Left ventricle myocardium superior (tissue), 1 donor: Measurements from ENCODE around the gene SMPD2. TPM values are rescaled to one million over a fixed set of nuclear protein-coding genes. Genes with fewer than 3 reads are reported as not detected.

Experiments
- ATAC-seq: fragments of 200-7000 bp; cut with Tn5 transposase; one replicate; pipeline ENCODE4 v1.9.1; 2020; ENCODE audit warnings: mild to moderate bottlenecking, moderate library complexity
- DNase-seq: peaks from one replicate; pipeline ENCODE4 v3.0.0-alpha.2; 2020
- intact Hi-C: fragments of 100-400 bp; cut with micrococcal nuclease; formaldehyde crosslinking; loops from one replicate; pipeline ENCODE4 v1.11.0; 2022
- total RNA-seq: library from RNA; stranded (reverse); fragmentation: NEBNext Ultra II Directional; extraction: Animal tissue kit (Norgen Biotek cat#: 25700); gene quantifications from one replicate; pipeline ENCODE4 v1.2.1, GENCODE V29; 2021
- donor health status: DM: no; HTN: yes; CAD: no; lungs with severe emphysema.

SMPD2 gene
- total RNA-seq, 1 donor from 2014 or later: 5.7 TPM

DNA sequence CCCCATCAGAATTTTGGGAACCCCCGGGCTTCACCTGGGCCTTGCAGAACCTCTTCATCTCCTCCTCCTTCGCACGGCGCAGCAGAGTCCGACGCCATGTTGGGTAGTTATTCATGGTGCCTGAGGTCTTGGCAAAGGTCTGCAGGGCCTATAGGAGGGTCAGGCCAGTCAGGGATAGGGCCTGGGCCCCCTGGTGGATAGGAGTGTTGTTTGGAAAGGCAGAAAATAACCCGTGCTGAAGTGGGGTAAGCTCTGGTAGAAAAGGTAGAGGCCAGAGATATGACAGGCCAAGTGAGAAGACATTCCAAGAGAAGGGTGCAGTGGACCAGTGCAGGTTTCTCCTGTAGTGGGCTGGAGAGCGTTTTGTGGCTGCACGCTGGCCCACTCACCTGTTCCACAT lies 4.9 kb downstream of the SMPD2 start:
- intact Hi-C loops: no loop called here
- ATAC-seq (no peak), DNase-seq (no peak)

DNA sequence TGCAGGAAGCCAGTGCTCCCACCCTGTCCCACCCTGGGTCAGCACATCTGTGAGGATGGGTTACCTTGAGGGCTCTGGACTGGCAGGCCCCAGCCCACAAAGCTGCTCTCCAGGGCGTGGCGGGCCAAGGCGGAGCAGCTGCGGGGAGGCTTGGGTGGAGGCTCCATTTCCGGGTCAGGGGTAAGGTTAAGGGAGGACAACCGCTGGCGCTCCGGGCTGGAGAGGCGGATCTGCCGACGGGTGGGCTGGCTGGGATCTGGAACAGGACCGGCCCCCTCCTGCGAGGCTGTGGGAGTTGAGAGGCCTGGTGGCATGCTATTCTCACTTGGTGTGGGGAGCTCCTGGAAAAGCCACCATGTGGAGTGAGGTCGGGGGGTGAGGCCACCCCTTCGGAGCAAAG lies 5.5 kb downstream of the SMPD2 start:
- ATAC-seq (no peak), DNase-seq (no peak)
- intact Hi-C loops: no loop called here

DNA sequence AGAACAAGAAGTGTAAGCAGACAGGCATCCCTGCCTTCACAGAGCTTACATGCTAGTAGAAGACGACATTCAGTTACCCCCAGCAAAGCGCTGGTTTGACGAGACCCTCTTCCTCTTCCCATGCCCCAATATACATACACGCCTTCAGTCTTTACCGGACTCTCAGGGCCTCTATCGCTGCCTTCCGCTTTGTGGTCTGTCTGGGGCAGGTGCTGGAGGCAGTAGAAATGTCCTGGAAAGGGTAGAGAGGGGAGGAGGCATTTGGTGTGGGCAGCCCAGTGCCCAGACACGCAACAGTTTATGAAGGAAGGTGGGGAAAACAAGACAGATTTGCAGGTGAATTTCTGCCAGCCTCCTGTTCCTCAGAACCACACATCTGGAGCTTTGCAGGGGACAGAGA lies 6.0 kb downstream of the SMPD2 start:
- ATAC-seq (no peak), DNase-seq (no peak)
- intact Hi-C loops: no loop called here

DNA sequence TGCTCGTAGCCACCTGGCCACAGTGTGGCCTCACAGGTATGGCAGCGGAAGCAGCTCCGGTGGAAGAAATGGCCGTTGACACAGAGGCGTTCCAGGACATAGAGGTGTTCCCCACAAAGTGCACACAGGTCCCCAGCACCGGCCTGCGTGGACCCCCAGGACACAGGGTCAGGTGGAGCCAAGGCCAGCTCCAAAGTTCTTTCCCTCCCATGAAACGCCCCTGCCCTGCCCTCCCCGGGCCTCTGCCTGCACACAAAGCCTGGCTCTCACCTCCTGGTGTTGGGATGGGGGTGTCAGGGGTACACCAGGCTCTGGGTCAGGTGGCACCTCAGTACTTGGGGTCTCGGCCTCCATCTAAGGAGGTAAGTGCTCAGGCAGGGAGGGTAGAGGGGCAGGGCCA lies 6.6 kb downstream of the SMPD2 start:
- DNase-seq (no peak), ATAC-seq (no peak)
- intact Hi-C loops: no loop called here

DNA sequence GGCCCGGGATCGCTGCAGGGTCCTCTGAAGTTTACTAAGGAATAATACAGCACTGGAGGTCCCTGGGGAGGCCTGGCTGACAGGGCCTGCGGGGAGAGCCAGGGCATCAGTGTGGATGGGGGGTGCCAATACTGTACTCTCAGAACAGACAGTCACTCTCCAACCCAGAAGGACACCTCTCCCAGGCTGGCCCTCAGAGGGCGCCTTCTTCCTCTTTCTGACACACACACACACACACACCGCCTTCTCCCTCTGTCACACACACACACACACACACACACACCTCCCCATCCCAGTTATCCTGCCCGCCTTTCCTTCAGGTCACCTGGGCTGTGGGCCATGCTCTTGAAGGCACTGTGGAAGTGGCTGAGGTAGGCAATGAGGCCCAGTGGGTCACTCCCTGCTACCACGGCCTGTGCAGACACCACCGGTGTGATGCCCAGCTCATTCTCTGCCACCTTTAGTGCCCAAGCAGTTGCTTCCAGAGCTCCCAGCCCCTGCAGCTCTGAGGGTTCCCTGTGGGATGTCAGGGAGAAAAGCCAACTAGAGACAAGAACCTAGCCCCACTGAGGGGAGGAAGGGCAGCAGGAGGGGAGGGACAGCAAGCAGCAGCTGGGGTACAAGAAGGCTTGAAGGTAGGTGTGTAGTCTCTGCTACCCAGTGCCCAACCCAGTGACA lies 7.5 kb downstream of the SMPD2 start:
- intact Hi-C loops: no loop called here
- no peak for ATAC-seq
- no peak for DNase-seq

DNA sequence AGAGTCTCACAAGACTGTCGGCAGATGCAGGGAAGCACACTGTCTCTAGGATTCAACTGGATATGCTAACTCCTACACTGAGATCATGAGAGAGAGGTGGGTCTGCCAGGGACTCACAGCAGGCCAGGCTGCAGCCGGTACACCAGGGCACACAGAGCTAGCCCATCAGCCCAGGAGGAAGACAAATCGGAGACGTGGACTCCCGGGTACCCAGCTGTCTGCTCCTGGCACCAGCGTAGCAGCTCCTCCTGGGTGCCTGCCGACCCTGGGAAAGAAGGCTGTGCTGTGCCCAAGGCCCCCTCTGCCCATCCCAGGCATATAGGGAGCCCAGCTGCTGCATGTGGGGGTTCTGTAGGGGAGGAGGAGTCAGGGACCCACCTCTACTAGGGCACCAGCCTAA lies 8.1 kb downstream of the SMPD2 start:
- intact Hi-C loops: no loop called here
- ATAC-seq (no peak), DNase-seq (no peak)

DNA sequence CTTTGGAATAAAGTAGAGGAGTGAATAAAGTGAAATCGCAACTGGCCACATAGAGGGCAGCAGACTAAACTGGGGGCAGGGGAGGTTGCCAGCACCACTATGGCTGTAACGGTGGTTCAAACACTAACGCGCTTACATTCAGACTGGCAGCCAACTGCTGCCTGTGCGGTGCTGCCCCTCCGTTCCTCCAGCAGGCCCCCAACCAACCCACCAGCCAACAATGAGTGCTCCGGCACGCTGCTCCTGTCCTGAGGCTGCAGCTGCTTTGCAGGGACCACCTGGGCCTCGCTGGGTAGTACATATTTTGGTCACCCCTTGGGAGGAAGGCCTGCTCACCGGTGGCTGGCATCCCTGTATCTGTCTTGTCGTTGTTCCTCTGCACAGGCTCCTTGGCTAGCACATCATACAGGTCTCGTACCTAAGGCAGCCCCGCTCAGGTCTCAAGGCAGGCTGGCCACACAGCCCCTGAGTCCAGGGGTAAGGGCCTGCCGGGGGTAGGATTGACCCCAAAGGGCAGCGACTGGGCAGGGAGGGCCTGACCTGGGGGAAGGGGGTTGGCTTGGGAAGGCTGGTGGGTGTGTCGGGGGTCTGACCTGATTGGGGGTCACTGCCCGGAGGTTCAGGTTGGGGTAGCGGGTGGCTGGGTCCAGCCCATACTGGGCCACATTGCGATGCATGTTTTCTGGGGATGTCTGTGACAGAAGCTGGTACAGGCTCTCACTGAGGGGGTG lies 8.7 kb downstream of the SMPD2 start:
- ATAC-seq (no peak), DNase-seq (no peak)
- intact Hi-C loops: no loop called here

DNA sequence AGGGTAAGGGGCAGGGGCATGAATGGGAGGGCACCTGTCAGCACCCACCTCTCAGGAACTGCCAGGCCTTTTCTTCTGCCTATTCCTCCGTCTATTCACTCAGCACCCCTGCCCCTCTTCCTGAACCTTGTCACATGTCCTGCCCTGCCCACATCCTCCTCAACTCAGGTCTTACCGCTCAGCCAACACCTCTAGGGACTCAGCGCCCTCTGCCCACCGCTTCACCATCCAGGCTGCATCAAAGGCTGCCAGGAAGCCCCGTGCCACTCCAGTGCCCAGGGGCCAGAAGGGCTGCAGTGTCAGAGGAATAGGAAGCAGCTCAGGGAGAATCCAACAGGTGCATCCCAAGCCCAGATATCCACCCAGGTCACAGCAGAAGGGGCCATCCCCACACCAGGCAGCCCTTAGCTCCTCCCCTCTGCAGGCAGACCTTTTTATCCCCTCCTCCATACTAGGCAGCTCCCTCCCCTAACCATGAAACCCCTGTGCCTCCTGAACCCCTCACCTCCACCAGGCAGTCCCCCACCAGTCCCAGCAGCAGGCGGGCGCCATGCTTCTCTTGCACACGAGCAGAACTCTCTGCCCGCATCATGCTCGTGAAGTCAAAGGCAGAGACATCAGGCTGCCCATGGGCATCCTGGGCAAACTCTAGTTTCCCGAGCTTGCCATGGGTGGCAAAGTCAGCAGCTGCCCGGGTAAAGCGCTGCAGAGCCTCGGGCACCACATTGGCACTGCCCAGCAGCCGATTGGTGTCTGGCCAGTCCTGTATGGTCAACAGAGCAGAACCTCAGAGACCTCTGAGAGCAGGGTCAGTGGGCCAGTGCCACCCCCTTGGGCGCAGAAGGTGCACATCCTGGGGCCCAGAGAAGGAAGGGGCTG lies 9.5 kb downstream of the SMPD2 start:
- ATAC-seq: no peak
- DNase-seq: no peak
- intact Hi-C loops: no loop called here

DNA sequence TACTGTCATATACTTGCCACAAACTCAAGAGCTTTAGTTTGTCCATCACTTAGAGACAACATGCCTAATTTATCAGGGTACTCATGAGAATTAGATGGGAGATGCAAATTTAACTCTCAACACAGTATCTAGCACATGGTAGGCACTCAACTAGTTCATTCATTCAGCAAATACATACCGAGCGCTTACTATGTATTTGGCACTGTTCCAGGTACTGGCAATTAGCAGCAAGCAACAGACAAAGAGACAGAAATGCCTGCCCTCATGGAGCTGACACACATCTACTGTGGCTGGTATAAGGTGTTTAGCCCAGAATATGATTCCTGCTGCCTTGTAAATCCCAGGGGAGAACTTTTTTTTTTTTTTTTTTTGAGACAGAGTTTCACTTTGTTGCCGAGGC lies 10.3 kb downstream of the SMPD2 start:
- DNase-seq (no peak), ATAC-seq (no peak)
- intact Hi-C loops: no loop called here

DNA sequence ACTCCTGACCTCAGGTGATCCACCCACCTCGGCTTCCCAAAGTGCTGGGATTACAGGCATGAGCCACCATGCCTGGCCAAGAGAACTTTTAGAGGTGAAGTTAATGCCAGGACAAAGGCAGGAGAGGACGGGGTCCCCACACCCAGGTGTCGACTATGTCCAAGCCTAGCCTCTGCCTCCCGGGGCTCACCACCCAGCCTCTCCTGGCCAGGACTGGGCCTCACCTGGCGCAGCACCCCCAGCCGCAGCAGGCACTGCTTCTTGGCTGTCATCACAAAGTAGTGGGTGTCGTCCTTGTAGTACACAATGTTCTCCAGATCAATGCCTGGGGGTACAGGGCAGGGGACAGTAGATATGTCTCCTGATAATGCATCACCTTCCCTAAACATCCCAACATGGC lies 10.9 kb downstream of the SMPD2 start:
- intact Hi-C loops: no loop called here
- DNase-seq: no peak
- ATAC-seq: no peak

DNA sequence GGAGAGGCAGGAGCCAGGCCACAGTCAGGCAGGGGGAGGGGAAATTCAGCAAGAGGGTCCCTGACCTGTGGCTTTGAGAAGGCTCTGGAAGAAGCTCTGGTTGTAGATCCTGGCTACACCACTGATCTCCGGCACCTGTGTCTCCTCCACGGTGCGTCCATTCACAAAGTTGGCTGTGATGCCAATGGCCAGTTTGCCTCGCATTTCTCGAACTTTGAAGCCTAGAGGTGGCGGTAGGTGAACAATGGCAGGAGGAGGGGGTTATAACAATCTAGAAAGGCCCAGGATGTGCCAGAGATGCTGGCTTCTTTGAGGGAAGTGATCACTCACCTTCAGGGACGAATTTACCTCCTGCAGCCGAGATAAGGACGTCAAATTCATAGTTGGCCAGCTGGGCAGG lies 11.7 kb downstream of the SMPD2 start:
- no peak for DNase-seq
- no peak for ATAC-seq
- intact Hi-C loops: no loop called here

DNA sequence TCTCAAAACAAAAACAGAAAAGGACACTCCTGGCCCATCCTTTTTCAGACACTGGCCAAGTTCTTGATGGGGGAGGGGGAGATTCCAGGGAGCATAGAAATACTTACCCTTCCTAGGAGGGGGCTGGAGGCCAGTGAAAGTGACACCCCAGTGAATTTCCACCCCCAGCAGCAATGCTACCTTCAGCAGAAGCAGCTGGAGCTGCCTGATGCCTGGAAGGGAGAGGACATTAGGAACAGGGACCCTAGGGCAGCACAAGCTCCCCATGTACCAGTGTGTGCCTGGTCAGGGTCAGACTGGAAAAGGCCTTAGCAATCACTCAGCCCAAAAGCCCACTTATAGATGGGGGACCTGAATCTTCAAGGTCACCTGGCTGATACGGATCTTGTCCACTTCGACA lies 12.6 kb downstream of the SMPD2 start:
- DNase-seq (no peak), ATAC-seq (no peak)
- intact Hi-C loops: no loop called here

DNA sequence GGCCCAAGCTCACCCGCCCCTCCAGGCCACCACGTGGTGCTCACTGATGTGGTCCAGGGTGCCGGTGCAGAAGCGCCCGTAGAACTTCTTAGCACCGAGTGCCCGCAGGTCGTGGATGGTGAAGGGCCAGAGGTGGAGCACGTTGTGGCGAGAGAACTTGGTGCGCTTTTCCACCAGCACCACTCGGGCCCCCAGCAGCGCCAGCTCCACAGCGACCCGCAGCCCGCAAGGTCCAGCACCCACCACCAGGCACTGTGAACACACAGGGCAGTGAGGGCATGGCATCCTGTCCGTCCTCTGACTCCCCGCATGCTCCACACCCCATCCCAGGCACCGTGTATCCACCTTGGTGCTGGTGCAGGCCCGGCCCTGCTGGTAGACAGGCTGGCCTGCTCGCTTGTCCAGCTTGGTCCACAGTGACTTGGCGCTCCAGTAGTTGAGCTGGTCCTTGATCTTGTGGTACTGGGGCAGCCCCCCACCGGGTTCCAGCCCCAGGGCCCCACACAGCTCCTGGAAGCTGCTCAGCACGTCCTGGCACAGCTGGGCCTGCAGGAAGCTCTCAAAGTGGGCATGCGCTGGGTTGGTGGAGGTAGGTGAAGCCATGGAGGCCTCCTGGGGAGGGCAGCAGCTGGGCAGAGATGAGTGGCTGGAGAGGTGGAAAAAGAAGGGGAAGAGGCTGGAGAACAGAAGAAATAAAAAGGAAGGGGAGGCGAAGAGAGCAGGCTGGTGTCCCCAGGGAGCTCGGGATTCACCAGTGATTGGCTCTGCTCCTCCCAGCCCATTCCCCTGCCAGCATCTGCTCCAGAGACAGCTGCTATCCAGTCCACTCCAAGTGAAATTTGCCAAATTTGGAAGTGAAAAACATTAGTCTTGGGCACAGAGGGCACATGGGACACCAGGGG lies 13.3 kb downstream of the SMPD2 start:
- ATAC-seq (no peak), DNase-seq (peak; percentile 58)
- intact Hi-C loops: no loop called here

DNA sequence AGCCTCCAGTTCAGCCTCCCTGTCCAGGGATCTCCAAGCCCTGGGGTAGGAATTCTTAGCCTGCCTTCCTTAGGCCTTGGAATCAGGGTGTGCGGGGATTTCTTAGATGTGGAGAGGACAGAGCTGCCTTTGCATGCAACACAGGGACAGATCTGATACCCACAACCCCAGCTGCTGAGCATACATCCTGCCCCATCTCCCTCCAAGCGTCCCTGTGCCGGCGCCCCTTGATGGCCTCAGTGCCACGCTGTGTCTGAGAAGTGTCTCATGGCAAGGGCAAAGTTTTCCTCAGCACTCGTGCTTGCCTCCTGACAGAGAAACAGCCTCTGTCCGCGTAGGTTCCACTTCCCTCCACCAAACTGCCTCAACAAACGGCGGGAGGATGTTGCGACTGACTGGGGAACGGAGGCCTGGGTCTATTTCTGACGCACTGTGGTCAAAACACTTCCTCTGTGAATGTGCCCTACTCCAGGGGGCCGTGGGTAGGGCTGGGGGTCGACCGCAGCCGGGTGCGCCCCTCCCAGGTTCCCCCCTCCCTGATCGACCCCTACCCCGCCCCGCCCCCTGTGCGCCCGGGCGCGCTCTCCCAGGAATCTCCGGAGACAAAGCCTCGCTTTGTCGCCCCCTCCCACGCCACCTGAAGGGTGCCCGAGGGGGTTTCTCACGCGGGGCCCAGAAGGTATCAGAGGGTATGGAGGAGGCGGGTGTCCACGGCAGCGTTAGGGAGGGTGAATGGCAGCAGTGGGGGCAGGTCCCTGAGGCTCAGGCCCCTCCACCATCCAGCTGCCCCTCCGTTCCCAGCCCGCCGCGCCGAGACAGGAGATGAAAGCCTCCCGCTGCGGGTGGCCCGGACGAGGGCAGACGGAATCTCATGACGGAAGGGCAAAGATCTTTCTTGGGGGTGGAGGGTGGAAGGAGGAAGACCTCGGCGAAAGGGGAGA lies 14.2 kb downstream of the SMPD2 start:
- intact Hi-C loops: no loop called here
- no peak for DNase-seq

DNA sequence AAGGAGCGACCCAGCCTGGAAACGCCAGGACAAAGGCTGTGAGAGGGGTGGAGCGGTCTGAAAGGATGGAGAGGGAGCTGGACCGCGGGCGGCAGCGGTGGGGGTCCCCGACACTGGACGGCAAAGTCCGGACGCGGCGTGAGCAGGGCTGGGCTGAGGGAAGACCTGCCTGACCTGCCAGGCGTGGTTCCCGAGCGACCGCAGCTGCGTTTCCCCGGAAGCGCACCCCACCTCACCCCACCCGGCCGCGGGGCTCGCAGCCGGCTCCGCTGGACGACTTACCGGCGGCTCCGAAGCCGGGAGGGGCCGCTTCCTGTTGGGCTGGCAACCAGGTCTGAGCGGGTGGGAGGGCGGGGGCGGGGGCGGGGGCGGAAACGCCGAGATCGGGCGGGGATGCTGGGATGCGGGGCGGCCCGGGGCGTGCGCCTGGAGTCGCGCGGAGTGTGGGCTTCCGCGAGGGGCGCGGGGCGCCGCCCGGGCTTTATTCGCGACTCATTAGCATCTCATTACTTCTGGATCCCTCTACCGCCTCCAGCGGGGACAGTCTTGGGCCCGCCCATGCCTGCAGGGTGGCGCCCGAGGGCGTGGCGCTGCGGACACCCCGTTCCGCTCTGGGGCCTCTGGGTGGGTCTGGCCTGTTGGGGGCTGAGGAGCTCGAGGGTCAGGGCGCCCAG lies 15.1 kb downstream of the SMPD2 start, which contains the start of gene MICAL1:
Gene MICAL1 (minus strand): TSS at position 336 of the 674 bp plus-strand sequence. CDS start 1,576 bp downstream, outside the sequence.
- DNase-seq (peak; percentile 83), ATAC-seq (peak; percentile 85)
- intact Hi-C loops: no loop called here

More for the DNA sequence above, 14.2 kb downstream of the SMPD2 start:
- ATAC-seq: peak; percentile 15

DNA sequence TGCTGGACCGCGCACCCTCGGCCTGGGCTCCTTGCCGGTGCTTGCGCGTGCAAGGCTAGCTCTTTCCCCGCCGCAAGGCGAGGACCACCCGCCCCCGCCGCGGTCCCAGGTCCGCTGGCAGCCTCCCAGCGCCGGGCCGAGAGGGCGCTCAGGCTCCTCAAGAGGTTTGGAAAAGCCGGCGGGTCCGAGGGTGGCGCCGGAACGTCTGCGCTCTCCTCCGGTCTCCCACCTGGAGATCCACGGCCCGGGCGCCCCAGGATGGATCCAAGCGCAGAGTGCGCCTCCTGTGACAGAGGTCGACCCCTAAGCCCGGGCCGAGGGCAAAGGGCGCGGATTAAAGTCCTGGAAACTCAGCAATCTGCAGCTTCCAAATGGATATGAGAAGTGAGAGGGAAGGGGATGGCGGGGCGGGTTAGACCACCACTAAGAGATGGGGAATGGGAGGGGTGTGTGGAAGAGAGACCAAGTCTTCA lies 15.6 kb downstream of the SMPD2 start:
- intact Hi-C loops: no loop called here
- ATAC-seq: peak; percentile 19
- no peak for DNase-seq
